Stimulated activated naive CD8-positive, alpha-beta T cell treated with anti-CD3 and anti-CD28 coated beads, Interleukin-15, Interleukin-2, amounts not matched to agents 100 U/mL and 50 U/mL, for 24 hours (primary cell): ENCODE measurements around the gene PHACTR1.
A peak's percentile ranks its signal among the peaks of the same experiment; 100 is the strongest.

ENCODE experiments used
- ATAC-seq: fragments of 150-1000 bp; cut with Tn5 transposase; one replicate; pipeline ENCODE4 v1.10.0; 2021
- DNase-seq: peaks from one replicate; pipeline ENCODE4 v3.0.0; 2021

The PHACTR1 gene

GRCh38 chr6:12849809-12850198, 133.2 kb downstream of the PHACTR1 start:
- DNase-seq (no peak), ATAC-seq (no peak)

- no peak for DNase-seq
- no peak for ATAC-seq
Observed at GRCh38 chr6:12851123-12851695, 134.6 kb downstream of the PHACTR1 start.

GRCh38 chr6:12861603-12862002, 145.0 kb downstream of the PHACTR1 start:
- DNase-seq: no peak
- ATAC-seq: no peak

GRCh38 chr6:12865117-12865516, 148.6 kb downstream of the PHACTR1 start:
- no peak for ATAC-seq
- no peak for DNase-seq

- DNase-seq: no peak
- no peak for ATAC-seq
Observed at GRCh38 chr6:12865671-12866181, 149.2 kb downstream of the PHACTR1 start.

GRCh38 chr6:12866422-12867029, 150.0 kb downstream of the PHACTR1 start:
- no peak for ATAC-seq

GRCh38 chr6:12869816-12870432, 153.4 kb downstream of the PHACTR1 start:
- no peak for ATAC-seq

More at GRCh38 chr6:12866422-12867029, 150.0 kb downstream of the PHACTR1 start:
- DNase-seq: no peak

GRCh38 chr6:12873691-12874090, 157.1 kb downstream of the PHACTR1 start:
- DNase-seq: no peak
- ATAC-seq: no peak

More at GRCh38 chr6:12869816-12870432, 153.4 kb downstream of the PHACTR1 start:
- DNase-seq: no peak

- DNase-seq (no peak), ATAC-seq (no peak)
Observed at GRCh38 chr6:12875051-12875450, 158.5 kb downstream of the PHACTR1 start.

GRCh38 chr6:12878741-12879140, 162.2 kb downstream of the PHACTR1 start:
- ATAC-seq: no peak
- no peak for DNase-seq

- ATAC-seq: no peak
- no peak for DNase-seq
Observed at GRCh38 chr6:12882761-12883290, 166.3 kb downstream of the PHACTR1 start.

- no peak for DNase-seq
- no peak for ATAC-seq
Observed at GRCh38 chr6:12884983-12885382, 168.4 kb downstream of the PHACTR1 start.

GRCh38 chr6:12886961-12887775, 170.6 kb downstream of the PHACTR1 start:
- ATAC-seq: no peak
- no peak for DNase-seq

- ATAC-seq: no peak
Observed at GRCh38 chr6:12890171-12890790, 173.7 kb downstream of the PHACTR1 start.

GRCh38 chr6:12891595-12891994, 175.0 kb downstream of the PHACTR1 start:
- no peak for ATAC-seq
- DNase-seq: no peak

More at GRCh38 chr6:12890171-12890790, 173.7 kb downstream of the PHACTR1 start:
- peak; percentile 27 for DNase-seq

- no peak for ATAC-seq
- DNase-seq: no peak
Observed at GRCh38 chr6:12892151-12892550, 175.6 kb downstream of the PHACTR1 start.

- ATAC-seq (no peak), DNase-seq (no peak)
Observed at GRCh38 chr6:12893036-12893435, 176.5 kb downstream of the PHACTR1 start.

- DNase-seq (no peak), ATAC-seq (no peak)
Observed at GRCh38 chr6:12895721-12896120, 179.2 kb downstream of the PHACTR1 start.

- no peak for ATAC-seq
Observed at GRCh38 chr6:12896208-12896733, 179.7 kb downstream of the PHACTR1 start.

GRCh38 chr6:12898603-12899002, 182.0 kb downstream of the PHACTR1 start:
- DNase-seq (no peak), ATAC-seq (no peak)

More at GRCh38 chr6:12896208-12896733, 179.7 kb downstream of the PHACTR1 start:
- DNase-seq: no peak

GRCh38 chr6:12899046-12899833, 182.7 kb downstream of the PHACTR1 start:
- ATAC-seq (no peak), DNase-seq (no peak)
